HUDEP-2 (cell line): ENCODE data around the gene ERICH2.
"Not testable (repeated sequence)": the region's sequence is repeated elsewhere in the genome, so short reads cannot be mapped to it uniquely, and the experiment has no call there.

Source experiments
- DNase-seq, 76 experiments: peaks; one replicate each; lab custom pipeline; 2025; ENCODE audit not compliant: unreplicated experiment in 76 of 76; lab: John Stamatoyannopoulos, UW

The ERICH2 gene, protein sequence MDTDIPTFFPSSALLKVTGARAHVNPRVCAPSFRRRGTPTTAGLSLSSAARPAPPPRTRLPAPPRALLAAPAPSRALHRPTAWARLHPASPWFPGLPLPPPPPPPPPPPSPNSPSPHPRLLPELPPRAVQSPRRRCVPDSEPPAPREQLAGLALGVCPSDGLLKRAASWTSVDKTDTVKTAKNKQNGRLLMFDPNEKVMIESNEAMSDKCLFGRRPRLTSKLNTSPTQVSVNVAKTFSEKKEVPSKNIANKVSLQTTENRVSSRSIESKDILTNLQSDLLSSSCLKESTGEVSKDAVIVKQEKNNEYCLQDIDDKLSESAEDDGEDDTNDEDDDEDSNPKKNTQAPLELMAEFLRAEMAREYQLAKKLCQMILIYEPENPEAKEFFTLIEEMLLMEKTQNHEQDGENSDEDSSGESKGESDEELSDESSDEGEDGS

DNA sequence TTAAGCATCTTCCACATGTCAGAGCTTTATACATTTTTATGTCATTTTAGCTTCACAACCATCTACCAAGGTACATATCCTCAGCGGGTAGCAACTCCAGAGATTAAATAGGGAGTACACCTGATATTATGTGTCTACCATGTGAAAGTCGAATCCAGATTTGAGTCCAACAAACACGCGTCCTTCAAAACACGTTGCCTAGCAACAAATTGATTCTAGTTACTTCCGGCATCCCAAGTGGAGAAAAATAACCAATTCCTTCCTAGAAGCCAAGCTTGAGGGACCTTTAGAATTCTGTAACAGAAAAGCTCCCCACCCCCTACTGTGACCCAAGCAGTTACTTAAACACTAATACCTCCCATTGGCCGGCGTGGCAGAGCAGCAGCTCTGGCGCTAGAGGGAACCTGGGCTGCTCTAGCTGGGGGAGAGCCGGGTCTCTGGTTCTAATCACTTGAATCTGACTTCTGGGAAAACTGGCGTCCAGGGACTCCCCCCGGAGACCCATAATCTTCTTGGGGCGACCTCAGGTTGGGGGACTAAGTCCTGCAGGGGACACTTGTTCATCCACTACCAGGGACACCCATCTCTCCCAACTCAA lies at the start of gene ERICH2:
Gene ERICH2, plus strand, starts transcription at position 371 of the 598 bp plus-strand sequence. CDS start 304 bp downstream, outside the sequence.
- peak in 64 of 76 experiments; percentile 8 to 76 (median 46) for DNase-seq

DNA sequence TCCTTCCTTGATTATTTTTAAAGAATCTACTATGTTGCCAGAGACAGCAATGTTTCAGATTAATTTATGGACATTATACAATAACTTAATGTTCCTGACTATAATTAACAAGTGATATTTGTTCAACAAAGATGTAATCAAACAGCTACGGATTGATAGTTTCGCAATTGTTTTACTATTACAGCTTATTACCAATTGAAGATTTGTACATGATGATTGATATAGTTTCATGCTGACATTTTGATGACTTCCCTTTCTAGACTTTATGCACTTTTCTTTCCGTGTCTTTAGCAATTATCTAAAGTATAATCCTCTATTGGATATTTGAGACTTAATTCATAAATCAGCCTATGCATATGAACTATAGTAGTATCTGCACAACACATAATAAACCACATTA lies 48.5 kb upstream of the ERICH2 start:
- no peak for DNase-seq

DNA sequence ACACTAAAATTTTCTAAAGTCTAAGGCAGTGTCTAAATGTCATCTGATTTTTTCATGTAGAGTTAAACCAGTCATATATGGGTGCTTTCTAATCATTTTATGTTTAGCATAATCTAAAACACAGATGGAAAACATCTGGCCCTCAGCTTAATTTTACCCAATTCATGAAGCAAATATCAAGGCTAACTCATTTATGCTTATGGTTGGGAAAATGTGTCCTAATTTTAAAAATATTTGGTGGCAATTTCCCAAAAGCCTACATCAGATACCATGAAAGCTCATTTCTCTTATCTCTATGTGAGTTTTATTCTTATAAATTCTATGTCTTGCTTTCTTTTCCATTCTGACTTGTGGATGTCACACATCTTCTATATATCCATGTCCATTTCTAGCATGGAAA lies 47.9 kb upstream of the ERICH2 start:
- no peak for DNase-seq

DNA sequence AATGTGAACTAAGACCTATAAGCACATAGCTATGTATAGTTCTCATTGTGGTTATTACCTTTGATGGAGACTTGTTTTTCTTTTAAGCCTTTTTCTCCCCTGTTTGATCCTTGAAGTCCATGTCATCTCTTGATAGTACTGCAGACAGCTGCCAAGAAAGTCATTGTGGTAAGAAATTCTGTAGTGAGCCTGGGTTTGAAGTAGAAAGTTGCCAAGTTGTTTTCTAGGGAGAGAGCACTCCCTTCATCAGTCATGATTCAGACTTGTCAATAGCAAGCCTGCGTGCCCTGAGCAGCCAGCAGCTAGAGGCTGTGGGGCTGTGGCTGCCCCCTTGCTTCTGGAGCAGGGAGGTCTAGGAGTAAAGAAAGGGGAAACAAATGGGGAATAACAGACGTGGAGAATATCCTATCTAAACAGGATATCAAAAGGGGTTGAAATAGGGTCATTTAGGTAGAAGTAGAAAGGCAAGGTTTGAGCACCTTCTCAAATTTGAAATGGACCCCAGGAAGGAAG lies 46.7 kb upstream of the ERICH2 start:
- DNase-seq, result no peak

DNA sequence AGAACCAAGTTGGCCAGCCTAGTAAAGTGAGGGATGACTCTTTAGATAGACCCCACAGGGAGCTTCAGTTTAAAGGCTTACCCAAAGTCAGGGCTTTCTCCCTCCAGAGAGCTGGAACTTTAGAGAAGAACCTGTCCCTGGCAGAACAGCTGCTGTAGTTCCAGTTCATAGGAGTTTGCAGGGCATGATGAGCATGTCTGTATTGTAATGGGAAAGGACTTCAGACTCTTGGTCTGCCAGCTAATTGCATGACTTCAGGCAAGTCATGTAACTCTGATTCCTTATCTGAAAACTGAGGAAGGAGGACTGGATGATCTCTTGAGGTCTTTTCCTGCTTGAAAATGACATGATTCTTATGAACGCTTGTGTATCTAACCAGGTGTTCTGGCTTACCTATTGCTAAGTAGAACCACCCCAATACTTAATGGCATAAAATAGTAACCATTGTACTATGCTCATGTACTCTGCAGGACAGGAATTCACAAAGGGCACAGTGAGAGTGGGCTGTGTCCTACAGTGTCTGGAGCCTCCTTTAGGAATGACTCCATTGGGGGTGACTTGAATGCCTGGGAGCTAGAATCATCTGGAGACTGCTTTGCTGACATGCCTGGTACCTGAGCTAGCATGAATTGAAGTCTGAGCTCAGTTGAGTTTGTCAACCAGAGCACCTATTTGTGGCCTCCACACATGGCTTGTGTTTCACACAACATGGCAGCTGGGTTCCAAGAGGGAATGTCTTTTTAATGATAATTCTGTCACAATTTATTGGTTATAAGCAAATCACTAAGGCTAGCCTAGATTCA lies 36.2 kb upstream of the ERICH2 start:
- DNase-seq, result no peak

DNA sequence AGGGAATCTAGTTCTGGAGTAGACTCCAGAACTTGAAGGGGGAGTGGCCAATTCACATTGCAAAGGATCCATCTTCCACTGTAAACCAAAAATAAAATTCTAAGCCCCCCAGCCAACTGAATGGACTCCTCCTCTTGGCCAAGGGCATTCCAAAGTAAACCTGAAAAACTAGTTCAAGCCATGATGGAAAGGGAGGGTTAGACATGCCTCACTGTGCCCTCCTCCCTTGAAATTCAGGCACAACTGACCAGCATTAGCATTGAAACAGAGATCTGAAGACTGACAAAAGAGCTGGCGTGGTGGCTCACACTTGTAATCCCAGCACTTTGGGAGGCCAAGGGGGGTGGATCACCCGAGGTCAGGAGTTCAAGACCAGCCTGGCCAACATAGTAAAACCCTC lies 35.6 kb upstream of the ERICH2 start:
- DNase-seq, result not testable (repeated sequence)

DNA sequence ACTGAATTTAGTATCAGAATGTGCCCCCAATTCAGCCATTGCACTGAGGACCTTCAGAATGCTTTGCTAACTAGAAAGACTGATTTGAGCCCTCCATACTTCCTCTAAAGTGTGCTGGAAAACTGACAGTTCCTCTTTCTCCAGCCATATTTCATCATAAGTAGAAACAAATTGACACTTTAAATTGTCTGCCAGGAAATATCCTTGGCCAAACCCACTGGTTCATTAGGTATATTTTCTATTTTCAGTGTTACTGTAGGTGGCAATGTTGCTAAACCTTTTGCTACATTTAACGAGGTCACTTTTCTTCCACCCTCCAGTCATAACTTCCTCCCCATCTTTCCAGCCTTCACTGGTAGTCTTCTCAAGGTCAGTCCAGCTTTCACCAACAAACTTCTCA lies 33.5 kb upstream of the ERICH2 start:
- DNase-seq, result peak in 5 of 76 experiments; percentile 5 to 35 (median 12)

DNA sequence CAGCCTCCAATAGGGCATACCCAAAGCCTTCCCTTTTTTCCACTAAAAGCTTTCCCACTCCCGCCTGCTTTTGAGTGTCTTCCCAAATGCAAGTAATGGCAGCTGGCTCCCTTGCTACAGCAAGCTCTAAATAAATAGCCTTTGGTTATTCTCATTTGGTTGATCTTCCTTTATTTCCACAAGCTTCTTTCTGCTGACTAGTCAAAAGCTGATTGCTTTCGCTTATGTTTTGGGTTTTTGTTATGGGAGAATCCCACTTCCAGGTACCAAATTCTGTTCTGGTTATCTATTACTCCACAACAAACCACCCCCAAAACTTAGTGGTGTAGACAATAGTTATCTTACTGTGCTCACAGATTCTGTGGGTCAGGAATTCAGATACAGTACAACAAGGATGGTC lies 32.8 kb upstream of the ERICH2 start:
- no peak for DNase-seq

DNA sequence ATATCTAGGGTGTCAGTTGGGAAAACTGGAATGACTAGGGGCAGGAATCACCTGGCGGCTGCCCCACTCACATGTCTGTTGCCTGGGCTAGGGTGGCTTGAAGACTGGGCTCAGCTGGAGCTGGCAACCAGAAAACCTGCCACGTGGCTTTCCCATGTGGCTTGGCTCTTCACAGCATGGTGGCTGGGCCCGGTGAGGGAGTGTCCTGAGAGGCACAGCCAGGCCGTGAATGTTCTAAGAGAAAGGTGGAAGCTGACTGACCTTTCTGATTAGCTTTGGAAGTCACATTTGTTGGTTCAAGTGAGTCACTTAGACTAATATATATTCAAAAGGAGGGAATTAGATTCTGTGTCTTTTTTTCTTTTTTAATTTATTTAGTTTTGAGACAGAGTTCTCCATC lies 32.4 kb upstream of the ERICH2 start:
- DNase-seq, result no peak

DNA sequence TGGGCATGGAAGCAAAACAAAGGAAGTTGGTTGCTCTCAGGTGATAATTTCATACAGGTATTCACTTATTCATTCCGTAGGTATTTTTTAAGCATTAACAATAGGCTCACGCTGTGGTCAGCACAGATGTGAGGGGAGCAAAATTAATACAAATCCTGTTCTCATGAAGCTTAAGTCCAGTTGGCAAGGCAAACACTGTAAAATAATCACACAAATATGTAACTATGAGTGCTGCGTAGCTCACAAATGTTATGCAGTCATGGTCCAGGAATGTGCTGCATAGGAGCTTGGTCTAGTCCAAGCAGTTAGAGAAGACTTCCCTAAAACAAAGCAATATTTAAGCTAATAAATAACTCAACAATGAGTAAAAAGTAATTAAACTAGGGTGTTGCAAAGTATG lies 31.1 kb upstream of the ERICH2 start:
- DNase-seq, result no peak

DNA sequence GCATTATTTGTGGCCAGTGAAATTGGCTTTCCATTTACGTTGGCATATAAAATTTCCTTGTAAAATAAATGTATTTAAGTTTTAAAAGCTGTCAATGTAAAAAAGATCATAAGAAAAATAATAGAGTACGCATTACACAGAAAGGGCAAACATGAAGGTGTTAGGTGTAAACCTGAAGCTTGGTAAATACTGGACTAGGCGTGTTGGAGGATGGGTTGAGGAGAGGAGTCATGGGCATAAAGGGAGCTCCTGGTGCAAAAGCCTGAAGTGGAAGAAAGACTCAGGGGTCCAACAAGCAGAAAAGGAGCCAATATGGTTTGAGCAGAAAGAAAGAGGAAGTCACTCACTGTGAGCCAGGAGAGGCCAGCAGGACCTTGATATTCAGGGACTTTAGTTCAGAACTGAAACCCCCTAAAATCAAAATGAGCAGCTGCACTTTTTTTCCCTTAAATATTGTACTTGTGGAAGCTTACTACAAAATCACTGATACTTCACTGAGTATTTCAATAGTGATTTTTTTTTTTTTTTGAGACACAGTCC lies 30.6 kb upstream of the ERICH2 start:
- no peak for DNase-seq

DNA sequence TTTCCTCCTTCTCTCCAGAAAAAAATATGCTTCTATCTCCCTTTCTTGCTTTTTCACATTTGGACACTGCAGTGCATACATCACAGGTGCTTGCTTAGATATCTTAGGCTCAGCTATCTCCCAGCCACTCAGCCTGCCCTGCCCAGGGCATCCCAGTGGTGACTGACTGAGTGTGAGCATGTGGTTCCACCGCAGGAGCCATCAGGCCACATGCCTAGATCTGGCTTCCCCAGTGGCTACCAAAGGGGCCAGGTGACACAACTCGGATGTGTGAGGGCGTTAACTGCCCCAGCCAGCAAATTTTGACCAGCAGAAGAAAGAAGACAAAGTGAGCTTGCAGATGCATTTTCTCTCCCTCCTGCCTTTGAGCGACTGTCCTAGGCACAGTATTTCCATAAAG lies 29.5 kb upstream of the ERICH2 start:
- peak in 64 of 76 experiments; percentile 6 to 76 (median 45) for DNase-seq

DNA sequence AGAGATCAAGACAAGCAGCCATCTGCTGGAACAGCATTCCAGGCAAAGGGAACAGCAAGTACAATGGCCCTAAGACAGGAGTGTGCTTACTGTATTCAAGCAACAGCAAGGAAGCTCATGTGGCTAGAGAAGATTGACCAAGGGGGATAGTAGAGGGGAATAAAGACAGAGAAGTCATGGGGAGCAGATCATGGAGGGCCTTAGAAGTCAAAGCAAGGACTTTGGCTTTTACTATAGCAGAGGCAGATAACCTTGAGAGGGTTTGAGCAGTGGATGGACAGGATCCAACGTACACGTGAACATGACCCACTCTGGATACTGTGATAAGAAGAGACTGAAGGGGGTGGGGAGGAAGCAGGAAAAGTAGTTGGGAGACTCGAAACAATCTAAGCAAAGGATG lies 28.2 kb upstream of the ERICH2 start:
- no peak for DNase-seq

DNA sequence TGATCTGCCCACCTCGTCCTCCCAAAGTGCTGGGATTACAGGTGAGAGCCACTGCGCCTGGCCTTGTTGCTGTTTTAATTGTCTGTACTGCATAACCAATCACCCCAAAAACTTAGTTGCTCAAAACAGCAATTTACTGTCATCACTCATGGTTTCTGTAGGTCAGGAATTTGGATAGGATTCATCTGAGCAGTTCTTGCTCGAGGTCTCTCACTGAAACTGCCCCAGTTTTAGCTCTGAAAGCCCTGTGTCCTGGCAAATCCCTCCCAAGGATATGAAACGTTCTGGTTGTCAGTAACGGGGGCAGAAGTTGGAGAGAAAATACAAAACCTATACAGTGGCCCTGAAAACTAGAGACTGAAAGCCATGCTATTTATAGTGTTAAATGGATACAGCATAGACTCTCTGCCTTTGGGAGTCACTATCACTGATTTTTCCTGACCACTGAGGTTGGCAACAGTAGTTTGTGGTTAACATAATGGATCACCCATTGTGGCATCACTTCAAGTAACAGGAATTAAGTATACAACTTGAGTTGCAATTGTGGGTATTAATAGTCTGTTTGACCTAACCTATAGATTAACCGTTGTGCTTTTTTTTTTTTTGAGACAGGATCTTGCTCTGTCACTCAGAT lies 27.2 kb upstream of the ERICH2 start:
- DNase-seq, result no peak

DNA sequence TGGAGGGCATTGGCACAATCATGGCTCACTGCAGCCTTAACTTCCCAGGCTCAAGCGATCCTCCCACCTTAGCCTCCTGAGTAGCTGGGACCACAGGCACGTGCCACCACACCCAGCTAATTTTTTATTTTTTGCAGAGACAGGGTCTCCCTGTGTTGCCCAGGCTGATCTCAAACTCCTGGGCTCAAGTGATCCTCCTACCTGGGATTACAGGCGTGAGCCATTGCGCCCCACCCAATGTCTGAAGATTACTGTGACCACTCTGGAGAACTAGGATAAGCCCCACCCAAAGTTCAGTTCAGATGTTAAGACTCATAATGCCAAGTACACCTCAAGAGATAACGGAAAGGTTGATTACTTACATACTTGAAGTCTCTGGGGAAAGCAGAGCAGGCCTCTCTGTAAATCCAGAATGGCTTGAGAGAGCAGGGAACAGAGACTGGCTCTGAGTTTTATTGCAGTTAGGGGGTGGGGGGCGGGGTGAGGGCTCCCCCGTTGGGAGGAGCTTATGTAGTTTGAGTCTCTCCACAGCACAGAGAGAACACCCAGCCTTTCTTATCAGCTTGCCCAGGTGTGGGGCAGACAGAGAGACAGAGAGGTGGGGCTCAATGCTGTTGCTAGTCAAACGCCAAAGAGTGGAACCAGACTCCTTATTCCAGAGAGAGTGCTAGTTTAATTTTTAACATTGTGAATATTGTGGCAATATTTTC lies 26.5 kb upstream of the ERICH2 start:
- peak in 70 of 76 experiments; percentile 16 to 93 (median 57) for DNase-seq

DNA sequence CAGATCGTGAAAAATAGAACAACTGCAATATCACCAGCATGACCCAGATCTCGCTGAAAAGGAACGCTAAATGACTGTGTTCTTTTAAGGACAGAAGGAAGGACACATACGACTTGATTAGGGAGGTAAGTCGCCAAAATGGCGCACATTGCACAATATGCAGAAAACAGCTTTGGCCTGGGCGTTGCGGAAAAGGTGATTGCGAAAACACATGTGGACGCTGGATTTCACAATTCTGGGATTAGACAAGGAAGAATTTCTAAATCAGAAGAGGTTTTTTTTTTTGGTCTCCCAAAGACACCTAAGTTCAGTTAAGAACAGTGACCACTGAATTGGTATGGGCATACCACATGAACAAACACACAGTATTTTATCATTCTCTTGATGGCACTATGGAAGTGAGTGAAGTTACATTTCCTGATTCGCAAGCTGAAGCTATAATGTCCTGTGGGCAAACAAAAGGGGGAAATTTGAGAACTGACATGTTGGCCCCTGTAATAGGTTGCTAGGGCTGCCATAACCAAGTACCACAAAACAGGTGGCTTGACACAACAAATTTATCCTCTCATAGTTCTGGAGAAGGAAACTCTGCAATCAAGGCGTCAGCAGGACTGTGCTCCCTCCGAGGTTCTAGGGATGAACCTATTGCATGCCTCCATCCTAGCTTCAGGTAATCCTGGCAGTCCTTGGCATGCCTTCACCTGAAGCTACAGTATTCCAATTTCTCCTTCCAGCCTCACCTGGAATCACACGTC lies 25.8 kb upstream of the ERICH2 start:
- DNase-seq, result no peak

DNA sequence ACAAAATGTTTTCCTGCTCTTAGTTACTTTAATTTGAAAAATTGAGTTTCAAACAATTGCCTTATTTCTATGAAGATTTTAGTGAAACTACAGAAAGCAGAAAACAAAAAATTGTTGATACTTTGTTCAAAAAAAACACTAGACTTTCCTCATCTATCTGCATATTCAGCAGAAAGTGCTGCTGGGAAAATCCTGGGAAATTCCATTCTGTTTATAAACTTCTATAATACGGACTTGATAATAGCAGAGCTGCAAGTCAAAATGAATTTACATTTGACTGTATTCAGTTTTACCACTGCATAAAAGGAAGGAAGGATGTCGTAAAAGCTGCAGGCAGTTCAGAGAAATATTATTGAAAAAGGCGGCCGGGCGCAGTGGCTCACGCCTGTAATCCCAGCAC lies 24.9 kb upstream of the ERICH2 start:
- no peak for DNase-seq

DNA sequence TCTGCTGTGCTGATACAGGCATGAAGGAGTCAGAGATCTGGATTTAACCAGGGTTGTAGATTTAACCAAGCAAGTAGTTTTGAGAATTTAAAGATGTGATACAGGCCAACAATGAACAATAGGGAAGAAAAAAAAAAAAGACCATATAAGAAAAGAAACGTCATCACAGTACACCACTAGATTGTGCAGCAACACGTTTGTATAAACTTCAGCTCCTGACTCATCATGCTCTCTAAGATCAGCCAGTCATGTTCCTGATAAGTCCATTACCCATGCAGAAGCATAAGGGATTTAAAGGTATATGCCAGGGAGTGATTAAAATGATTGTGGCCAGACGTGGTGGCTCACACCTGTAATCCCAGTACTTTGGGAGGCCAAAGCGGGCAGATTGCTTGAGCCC lies 22.3 kb upstream of the ERICH2 start:
- DNase-seq, result peak in 10 of 76 experiments; percentile 8 to 41 (median 24)

DNA sequence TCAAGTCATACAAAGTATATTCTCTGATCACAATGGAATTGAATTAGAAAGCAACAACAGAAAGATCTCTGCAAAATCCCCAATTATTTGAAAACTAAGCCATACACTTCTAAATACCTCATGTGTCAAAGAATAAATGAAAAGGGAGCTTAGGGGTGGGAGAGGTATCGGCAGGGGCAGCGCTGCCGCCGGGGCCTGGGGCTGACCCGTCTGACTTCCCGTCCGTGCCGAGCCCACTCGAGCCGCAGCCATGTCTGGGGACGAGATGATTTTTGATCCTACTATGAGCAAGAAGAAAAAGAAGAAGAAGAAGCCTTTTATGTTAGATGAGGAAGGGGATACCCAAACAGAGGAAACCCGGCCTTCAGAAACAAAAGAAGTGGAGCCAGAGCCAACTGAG lies 18.6 kb upstream of the ERICH2 start:
- not testable (repeated sequence) for DNase-seq
